A673 (cell line): Measurements from ENCODE around the gene HPS1. TPM values are rescaled to one million over a fixed set of nuclear protein-coding genes. Genes with fewer than 3 reads are reported as not detected.

Experiments
- BruUV-seq: library from RNA; stranded (reverse); fragments of 400-500 nt; replicated peaks from 2 replicates; lab custom pipeline; 2021; lab: Mats Ljungman, UMichigan
- CTCF ChIA-PET: fragments of 300-600 bp; sonication (Branson Sonifier 250); formaldehyde crosslinking; loops from one replicate; lab custom pipeline; 2022; ENCODE audit warnings: antibody characterized with exemption; lab: Charles Lee
- POLR2A ChIA-PET: fragments of 300-600 bp; sonication (Branson Sonifier 250); formaldehyde crosslinking; loops from one replicate; lab custom pipeline; 2022; ENCODE audit warnings: antibody characterized with exemption; ENCODE audit not compliant: low non-redundant PET; lab: Charles Lee
- DNase-seq: peaks from one replicate; pipeline ENCODE4 v3.0.0-alpha.2; 2015; ENCODE audit warnings: low spot score
- H3K27ac ChIP-seq: fragments of 200-600 bp; sonication (generic); 2 replicates; pipeline ENCODE4 v1.5.1; 2016; ENCODE audit warnings: mixed run types, low read depth, mild to moderate bottlenecking, mixed read lengths, antibody characterized with exemption, low read length; ENCODE audit not compliant: poor library complexity, severe bottlenecking
- H3K27me3 ChIP-seq: fragments of 200-600 bp; sonication (generic); replicated peaks from 2 replicates; pipeline ENCODE4 v1.6.1; 2017; ENCODE audit warnings: mixed run types, low read depth, mild to moderate bottlenecking, mixed read lengths, antibody characterized with exemption, low read length; ENCODE audit not compliant: insufficient read depth, poor library complexity
- H3K36me3 ChIP-seq: fragments of 200-600 bp; sonication (generic); 2 replicates; pipeline ENCODE4 v1.6.1; 2016; ENCODE audit warnings: mixed run types, mild to moderate bottlenecking, mixed read lengths, antibody characterized with exemption, low read length; ENCODE audit not compliant: insufficient read depth, poor library complexity, severe bottlenecking
- H3K4me1 ChIP-seq: fragments of 200-600 bp; sonication (generic); 2 replicates; pipeline ENCODE4 v1.6.1; 2017; ENCODE audit warnings: mixed run types, mild to moderate bottlenecking, mixed read lengths, antibody characterized with exemption, low read length; ENCODE audit not compliant: insufficient read depth, poor library complexity, severe bottlenecking
- H3K4me3 ChIP-seq: fragments of 200-600 bp; sonication (generic); 2 replicates; pipeline ENCODE4 v1.5.1; 2016; ENCODE audit warnings: low read depth, mixed run types, mild to moderate bottlenecking, mixed read lengths, low read length; ENCODE audit not compliant: poor library complexity, severe bottlenecking
- H3K9me3 ChIP-seq: fragments of 200-600 bp; sonication (generic); 2 replicates; pipeline ENCODE4 v1.6.1; 2016; ENCODE audit warnings: mixed run types, low read depth, mild to moderate bottlenecking, mixed read lengths, antibody characterized with exemption, low read length; ENCODE audit not compliant: poor library complexity, severe bottlenecking
- CTCF ChIP-seq: fragments of 300-800, 200-600 bp; sonication (generic); conservative IDR thresholded peaks from 2 replicates; pipeline ENCODE4 v1.5.1; 2017; ENCODE audit warnings: low read depth, mild to moderate bottlenecking, antibody characterized with exemption, low read length, moderate library complexity, mixed read lengths
- EZH2 ChIP-seq: fragments of 200-600 bp; sonication (generic); IDR thresholded peaks from 2 replicates; pipeline ENCODE4 v1.6.1; 2017; ENCODE audit warnings: borderline replicate concordance, low read depth, mild to moderate bottlenecking, mixed read lengths, antibody characterized with exemption, low read length; ENCODE audit not compliant: poor library complexity, severe bottlenecking
- intact Hi-C: fragments of 100-400 bp; cut with micrococcal nuclease; formaldehyde crosslinking; loops from one replicate; pipeline ENCODE4 v1.10.0; 2022; ENCODE audit not compliant: unreplicated experiment
- total RNA-seq: library from RNA; stranded (reverse); gene quantifications from 2 replicates; pipeline ENCODE4 v1.2.3, GENCODE V29; 2021

Gene HPS1
- total RNA-seq, 1 experiment from 2014 or later = 40.6 TPM

DNA sequence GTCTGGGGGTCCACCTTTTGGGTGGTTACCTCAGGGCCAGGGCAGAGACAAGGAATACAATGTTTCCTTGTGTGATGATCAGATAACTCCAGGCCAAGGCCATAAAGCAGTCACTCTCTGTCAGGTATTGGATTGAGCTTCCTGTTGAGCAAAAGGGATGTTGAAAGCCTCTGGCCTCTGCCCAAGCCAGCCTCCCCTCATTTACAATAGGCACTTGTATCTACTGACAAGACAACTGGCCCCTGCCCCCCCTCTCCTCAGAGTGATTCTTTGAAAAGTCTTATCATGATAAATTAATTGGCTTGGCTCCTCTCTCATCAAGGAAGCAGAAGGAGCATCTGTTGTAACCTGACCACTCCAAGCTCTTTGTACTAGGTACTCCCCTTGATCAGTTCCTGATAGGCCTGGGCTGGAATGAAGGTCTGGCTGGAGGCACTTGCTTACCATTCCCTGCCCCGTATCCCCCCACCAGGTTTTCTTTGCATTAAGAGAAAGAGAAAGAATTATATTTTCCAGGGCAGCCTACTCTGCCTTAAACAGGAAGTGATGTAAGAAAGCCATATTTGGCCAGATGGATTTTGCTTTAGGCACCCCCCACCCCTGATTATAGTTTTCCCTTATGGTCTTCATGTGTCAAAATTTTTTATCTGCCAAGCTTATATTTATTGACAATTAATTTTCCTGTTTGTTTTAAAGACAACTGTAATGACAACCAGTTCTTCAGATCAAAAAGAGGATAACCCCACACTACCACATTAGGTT is 42.1 kb upstream of the HPS1 start:
- Histone ChIP-seq H3K9me3 (no peaks in the 10 kb centered on the region), H3K4me1 (no peaks in the 10 kb centered on the region), H3K27ac (no peak overlapping the region), H3K36me3 (no peaks in the 10 kb centered on the region), H3K4me3 (no peak overlapping the region), H3K27me3 (peaks cover 15% of the 10 kb centered on the region)
- CTCF ChIA-PET = no interaction called here
- TF ChIP-seq CTCF = no peak
- TF ChIP-seq EZH2 = no peak
- intact Hi-C loops = no loop called here
- POLR2A ChIA-PET = no interaction called here
- DNase-seq = no peak
- BruUV-seq = no TSS peak

- H3K9me3 ChIP-seq = no peaks in the 10 kb centered on the region
- H3K27me3 ChIP-seq = peaks cover 12% of the 10 kb centered on the region
- CTCF ChIA-PET = no interaction called here
- no peaks in the 10 kb centered on the region for H3K36me3 ChIP-seq
- intact Hi-C loops = no loop called here
- no peak overlapping the region for H3K4me3 ChIP-seq
- POLR2A ChIA-PET = no interaction called here
- BruUV-seq = no TSS peak
- no peak for DNase-seq
- TF ChIP-seq EZH2 (no peak), CTCF (no peak)
- no peaks in the 10 kb centered on the region for H3K4me1 ChIP-seq
- no peak overlapping the region for H3K27ac ChIP-seq
These were observed 40.9 kb upstream of the HPS1 start for GRCh38 chr10:98487649-98488048.

DNA sequence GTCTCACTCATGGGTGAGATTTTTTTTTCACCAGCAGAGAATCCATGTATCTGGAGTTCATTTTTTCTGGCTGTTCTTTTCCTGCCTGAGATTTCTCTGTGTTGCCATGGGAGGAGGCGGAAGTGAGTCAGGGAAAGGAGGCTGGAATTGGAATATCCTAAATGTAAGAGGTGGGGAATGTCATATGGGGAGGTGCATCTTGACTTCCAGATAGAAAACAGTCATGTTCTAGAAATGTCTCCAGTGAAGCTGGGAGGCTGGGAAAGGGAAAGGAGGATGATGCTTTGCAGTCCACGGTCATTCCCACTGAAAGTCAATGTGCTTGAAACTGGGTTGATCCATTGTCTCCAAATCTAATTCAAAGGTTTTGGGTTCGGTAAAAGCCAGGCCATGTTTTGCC is 39.7 kb upstream of the HPS1 start:
- POLR2A ChIA-PET = no interaction called here
- CTCF ChIA-PET = no interaction called here
- H3K27me3 ChIP-seq = peaks cover 10% of the 10 kb centered on the region

More for the DNA sequence above, 39.7 kb upstream of the HPS1 start:
- no peak for TF ChIP-seq EZH2
- no peak for TF ChIP-seq CTCF
- H3K27ac ChIP-seq = no peak overlapping the region
- no peak for DNase-seq
- intact Hi-C loops = no loop called here
- no peaks in the 10 kb centered on the region for H3K9me3 ChIP-seq
- no peaks in the 10 kb centered on the region for H3K4me1 ChIP-seq
- no peak overlapping the region for H3K4me3 ChIP-seq
- no TSS peak for BruUV-seq
- no peaks in the 10 kb centered on the region for H3K36me3 ChIP-seq
